ENCODE results near the gene TLL2.

Gene TLL2

DNA sequence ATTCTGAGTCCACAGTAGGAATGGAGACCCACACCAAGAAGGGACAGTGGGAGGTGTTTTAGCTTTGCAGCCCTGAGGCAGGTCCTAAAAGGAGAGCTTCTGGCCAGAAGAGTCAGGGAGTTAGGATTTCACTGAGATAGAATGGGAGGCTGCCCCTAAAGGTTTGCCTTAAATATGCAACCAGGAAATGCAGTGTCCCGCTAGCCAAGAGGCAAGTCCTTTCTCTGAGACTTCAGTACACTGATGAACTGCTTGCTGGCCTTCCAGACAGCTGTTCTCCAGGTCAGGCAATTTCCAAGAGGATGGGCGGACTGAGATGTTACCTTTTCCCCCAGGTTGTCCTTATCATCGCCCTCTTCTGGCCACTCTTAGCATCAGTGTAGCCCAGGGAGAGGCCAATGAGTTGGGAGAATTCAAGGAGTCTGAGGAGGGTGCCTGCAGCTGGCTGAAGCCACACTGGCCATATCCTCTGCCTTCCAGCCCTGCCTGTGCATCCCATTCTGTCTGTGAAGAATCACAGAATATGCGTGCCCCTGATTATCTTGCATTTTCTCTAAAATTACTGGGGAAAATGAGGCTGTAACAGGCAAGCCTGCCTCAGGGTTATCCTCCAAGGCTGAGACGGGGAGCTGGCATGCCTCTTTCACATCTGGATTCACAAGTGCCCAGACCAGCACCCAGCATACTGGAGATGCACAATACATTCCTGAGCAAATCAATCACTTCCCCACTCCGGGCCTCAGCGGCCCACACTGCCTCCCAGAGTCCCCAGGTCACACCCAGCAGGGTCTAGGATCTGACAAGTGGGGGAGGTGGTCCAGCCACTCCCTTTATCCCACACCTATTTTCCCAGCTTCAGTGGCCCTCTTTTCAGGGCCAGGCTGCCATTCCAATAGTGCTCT, 2.4 kb downstream of the TLL2 start:
- no peak overlapping the region for H3K4me3 ChIP-seq (ENCODE audit: low read length)
- DNase-seq (ENCODE audit: low read depth, low spot score): no peak

DNA sequence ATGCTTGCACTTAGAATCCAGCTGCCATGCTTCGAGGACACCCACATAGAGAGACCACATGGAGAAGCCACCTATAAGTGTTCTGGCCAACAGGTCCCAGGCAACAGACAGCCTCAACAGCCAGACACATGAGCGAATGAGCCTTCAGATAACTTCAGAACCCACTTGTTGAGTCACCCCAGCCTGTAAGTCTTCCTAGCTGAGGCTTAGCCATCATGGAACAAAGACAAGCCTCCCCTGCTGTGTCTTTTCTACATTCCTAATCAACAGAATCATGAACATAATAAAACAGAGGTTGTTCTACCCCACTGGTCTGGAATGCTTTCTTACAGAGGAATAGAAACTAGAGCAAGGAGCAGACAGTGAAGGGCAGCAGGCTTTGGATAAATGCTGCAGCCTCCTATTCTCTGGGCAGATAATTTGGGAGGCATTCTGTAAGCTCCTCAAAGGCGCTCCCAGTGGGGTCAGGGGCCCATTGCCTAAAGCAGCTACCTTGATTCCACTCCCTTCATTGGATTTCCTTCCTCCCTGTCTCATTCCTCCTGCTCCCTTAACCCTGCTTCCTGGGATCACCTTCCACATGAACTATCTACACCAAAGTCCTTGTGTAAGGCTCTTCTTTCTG, 4.6 kb downstream of the TLL2 start:
- no peak for DNase-seq (ENCODE audit: low read depth, low spot score)
- no peak overlapping the region for H3K4me3 ChIP-seq (ENCODE audit: low read length)

DNA sequence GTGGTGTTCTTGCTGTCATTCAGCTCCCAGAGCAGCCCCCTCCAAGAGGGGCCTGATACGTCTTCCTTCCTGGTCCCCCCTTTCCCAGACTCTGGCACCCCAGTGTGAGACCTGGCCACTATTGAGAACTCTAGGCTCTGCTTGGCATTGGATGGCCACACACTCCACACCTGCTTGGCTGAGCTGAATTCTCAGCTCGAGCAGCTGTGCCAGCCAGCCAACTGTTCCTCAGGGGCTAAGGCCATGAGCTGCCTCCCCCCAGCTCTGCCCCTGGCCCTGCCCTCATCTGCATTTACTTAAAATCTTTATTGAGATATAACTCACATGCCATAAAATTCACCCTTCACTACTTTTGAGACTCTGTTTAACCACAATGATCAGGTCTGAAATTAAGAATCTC, 6.7 kb downstream of the TLL2 start:
- DNase-seq (ENCODE audit: low read depth, low spot score): no peak

DNA sequence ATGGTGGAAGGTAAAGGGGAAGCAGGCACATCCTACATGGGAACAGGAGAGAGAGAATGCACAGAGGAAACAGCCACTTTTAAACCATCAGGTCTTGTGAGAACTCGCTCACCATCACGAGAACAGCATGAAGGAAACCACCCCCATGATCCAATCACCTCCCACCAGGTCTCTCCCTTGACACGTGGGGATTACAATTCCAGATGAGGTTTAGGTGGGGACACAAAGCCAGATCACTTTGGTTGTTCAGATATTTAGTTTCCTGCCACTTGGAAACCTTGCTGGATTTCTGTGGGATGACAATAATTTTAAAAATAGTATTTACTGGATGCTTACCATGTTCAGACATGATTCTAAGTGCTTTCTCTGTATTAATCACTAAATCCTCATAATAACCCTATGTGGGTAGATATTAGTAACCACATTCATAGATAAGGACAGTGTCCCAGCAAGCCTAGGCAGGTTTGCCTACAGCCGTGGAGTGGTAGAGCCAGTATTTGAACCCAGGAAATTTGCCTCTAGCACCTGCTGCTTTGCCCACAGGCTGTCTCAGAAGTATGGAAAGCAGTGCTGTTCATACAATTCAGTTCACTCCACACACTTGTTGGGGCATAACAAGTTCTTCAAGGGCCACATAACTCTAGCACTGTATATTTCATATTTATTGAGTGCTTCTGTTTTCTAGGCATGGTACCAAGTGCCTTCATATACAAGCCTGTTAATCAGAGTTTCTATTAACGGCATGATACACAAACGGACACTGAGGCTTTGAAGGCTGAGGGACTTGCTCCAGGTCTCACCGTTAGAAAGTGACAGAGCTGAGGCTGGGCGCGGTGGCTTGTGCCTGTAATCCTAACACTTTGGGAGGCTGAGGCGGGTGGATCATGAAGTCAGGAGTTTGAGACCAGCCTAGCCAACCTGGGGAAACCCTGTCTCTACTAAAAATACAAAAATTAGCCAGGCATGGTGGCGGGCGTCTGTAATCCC, 8.3 kb downstream of the TLL2 start:
- no peak overlapping the region for H3K4me3 ChIP-seq (ENCODE audit: low read length)
- DNase-seq (ENCODE audit: low read depth, low spot score): no peak

More for the DNA sequence above, 6.7 kb downstream of the TLL2 start:
- H3K4me3 ChIP-seq (ENCODE audit: low read length): no peak overlapping the region

DNA sequence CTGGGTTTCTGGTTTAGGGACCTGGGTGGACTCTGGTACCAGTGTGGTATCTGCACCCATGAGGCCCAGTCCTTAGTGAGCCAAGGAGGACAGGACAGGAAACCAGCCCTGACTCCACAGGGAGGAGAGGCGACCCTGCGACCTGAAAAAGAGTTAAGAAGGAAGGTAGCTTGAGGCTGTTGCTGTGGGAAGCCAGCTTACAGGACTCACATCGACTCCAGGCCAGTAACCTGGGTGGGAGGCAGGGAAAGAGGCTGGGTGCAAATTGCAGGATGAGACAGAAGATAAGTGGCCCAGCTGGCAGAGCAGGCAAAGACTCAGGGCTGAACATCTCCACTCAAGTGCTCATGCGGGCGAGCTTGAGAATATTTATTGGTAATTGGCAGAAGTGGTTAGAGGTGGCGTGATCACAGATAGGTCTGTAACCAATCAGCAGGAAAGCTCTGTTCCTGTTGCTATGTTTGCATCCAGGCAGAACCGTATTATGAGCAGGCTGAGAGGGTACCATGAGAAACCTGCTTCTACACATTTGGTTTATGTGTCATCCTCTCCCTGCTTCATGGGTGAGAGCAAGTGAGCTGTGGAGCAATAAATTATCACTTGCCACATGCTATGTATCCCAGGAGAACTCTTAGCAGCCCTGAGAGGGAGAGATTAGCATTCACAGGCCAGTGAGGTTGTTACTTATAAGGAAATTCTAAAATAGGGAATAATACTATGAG, 11.0 kb downstream of the TLL2 start:
- DNase-seq (ENCODE audit: low read depth, low spot score): no peak
- no peak overlapping the region for H3K4me3 ChIP-seq (ENCODE audit: low read length)

DNA sequence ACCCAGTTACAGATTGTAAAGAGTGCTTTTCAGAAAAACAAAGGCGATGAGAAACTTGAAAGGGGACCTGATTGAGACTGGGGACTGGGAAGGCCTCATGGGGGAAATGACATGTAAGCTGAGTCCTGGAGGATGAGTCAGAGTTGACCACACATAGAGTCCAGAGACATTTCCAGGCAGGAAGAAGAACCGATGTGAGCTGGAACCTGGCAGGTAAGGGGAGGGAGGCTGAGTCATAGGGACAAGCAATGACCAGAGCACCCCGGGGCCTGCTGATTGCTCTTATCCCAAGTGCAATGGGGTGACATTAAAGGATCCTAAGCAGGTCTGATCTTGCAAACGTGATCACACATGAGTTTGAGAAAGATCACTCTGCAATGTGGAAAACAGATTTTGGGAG, 11.7 kb downstream of the TLL2 start:
- DNase-seq (ENCODE audit: low read depth, low spot score): no peak

DNA sequence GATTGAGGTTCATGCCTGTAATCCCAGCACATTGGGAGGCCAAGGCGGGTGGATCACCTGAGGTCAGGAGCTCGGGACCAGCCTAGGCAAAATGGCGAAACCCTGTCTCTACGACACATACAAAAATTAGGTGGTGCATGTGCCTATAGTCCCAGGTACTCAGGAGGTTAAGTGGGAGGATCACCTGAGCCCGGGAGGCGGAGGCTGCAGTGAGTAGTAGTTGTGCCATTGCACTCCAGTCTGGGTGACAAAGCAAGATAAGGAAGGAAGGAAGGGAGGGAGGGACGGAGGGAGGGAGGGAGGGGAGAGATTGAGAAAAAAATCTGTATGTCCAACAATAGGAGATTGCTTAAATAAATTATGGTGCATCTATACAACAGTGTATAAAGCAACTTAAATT, 13.2 kb downstream of the TLL2 start:
- no peak for DNase-seq (ENCODE audit: low read depth, low spot score)
- H3K4me3 ChIP-seq (ENCODE audit: low read length): no peak overlapping the region

More for the DNA sequence above, 11.7 kb downstream of the TLL2 start:
- H3K4me3 ChIP-seq (ENCODE audit: low read length): no peak overlapping the region

DNA sequence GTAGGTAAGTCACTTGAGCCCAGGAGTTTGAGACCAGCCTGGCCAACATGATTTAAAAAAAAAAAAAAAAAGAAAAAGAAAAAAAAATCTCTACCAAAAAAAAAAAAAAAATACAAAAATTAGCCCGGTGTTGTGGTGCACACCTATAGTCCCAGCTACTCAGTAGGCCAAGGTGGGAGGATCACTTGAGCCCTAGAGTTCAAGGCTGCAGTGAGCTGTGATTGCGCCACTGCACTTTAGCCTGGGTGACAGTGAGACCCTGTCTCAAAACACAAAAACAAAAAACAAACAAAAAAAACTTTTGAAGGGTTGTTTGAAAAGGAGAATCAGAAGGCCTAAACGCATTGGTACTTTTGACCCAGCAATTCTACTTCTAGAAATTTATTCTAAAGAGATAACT, 13.7 kb downstream of the TLL2 start:
- DNase-seq (ENCODE audit: low read depth, low spot score): no peak

DNA sequence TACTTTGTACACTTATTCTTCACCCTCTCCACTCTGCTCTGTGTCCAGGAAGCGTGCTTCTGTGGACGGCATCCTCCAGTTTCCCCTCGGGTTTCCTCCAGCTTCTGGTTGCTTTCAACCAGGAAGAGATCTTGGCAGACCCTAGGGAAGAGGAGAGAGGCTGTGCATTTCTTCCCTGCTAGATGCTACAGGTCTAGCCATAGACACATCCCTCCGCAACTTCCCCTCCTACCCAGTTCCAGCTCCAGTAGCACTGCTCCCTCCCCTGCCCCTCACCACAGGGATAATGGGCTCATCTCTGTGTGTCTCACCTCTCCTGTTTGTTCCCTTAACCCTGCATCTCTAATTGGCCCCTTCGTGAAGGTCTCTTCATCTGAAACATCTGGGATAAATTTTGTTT, 16.3 kb downstream of the TLL2 start:
- no peak overlapping the region for H3K4me3 ChIP-seq (ENCODE audit: low read length)
- DNase-seq (ENCODE audit: low read depth, low spot score): no peak

More for the DNA sequence above, 13.7 kb downstream of the TLL2 start:
- H3K4me3 ChIP-seq (ENCODE audit: low read length): no peak overlapping the region

DNA sequence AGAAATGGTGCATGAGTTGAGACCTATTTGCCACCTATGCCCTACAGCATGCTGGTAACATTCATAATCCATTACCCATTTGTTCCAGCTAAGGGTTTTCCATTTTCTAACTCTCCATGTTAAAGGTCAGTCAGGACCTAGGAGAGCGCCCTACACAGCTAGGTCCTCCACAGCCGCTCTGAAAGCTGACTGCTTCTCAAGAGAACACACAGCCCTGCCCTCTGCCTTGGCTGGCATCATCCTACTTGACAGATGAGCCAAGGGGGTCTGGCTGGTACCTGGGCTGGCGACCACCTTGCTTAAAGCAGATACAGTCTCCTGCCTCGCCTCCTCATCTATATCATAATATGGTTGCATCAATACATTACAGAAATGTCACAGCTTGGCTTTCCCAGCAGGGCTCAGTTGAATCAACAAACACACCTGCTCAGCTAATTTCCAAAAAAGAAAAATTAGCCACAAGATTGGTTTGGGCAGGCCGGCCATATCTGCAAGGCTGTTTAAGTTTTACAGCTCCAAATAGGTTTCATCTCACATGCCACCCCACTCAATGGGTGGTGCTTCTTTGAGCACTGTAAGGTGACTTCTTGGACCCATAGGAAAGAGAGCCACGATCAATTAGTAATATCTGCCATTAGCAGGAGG, 17.3 kb downstream of the TLL2 start:
- no peak for DNase-seq (ENCODE audit: low read depth, low spot score)
- no peak overlapping the region for H3K4me3 ChIP-seq (ENCODE audit: low read length)

DNA sequence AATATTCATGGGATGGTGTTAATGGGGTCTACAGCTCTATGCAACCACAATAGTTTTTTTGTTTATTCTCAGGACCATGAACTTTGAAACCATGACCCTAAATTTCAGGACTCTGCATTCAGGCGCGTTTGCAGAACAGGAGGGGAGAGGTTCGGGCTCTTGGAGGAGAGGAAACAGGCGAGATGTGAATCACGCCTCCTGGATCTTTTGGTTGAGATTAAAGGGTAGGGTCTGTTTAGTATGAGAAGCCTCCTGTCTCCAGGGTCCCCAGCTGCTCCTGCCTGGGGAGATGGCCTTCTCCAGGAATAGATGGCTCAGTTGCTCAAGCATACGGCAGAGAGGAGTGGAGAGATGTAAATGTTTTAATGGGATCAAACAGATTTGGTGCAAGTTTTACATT, 18.2 kb downstream of the TLL2 start:
- no peak for DNase-seq (ENCODE audit: low read depth, low spot score)
- no peak overlapping the region for H3K4me3 ChIP-seq (ENCODE audit: low read length)

DNA sequence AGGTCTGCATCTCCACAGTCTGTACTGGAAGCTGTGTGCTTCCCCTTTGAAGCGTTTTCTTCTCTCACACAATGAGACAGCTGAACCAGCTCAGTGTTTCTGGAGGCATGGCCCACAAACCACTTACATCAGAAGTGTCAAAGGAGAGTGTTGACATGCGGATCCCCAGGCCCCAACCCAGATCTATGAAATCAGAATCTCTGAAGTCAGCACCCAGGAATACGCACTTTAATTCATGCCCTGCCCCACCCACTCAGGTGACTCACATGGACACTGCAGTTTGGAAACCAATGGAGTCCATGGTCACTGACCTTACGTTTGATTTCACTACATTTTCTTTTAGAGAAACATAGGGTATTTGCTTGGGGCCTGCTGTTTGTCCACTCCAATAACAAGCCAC, 19.0 kb downstream of the TLL2 start:
- no peak for DNase-seq (ENCODE audit: low read depth, low spot score)
- H3K4me3 ChIP-seq (ENCODE audit: low read length): no peak overlapping the region

DNA sequence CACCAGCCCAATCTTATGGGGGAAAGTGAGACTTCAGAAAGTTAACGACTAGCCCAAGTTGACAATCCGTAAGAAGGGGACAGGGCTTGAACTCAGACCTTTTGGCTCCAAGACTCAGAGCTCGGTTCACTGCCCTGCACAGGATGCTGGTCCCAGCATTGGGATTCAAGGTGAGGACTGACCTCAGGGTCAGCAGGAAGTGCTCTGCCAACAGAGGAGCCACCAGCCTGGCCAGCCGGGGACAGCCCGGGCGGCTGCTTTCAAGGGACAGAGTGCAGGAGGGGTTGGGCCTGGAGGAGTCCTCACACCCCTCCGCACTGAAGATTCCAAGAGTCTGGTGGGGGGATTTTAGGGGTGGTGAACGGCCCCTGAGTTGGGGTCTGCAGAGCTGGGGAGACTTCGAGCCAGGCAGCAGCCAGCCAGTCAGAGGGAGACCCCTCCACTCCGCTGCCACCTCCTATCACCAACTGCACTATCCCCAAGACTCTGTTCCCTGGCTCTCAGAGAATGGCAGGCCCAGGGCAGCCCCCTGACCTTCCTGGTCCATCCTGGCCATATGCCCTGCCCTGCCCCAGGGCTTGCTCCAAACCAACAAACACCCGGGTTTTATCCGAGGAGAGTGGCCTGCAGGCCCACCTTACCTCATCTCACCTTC, 19.7 kb downstream of the TLL2 start:
- no peak overlapping the region for H3K4me3 ChIP-seq (ENCODE audit: low read length)
- no peak for DNase-seq (ENCODE audit: low read depth, low spot score)

DNA sequence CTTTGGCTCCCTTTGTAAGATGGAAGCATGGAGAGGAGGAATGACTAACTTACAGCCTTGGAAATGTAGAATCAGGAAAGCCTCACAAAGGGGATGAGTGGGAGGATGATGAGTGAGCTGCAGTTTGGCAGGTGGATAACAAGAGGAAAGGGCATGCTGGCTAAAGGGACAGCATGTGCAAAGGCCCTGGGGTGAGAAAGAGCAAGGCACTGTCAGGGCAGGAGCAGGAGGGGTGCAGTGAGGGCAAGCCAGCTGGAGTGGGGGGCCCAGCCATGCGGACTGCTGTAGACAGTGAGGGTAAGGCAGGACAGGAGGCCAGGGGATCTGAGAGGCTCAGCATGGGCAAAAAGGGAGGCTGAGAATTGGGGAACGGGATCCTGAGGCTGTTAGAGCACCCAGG, 20.5 kb downstream of the TLL2 start:
- no peak overlapping the region for H3K4me3 ChIP-seq (ENCODE audit: low read length)
- no peak for DNase-seq (ENCODE audit: low read depth, low spot score)

DNA sequence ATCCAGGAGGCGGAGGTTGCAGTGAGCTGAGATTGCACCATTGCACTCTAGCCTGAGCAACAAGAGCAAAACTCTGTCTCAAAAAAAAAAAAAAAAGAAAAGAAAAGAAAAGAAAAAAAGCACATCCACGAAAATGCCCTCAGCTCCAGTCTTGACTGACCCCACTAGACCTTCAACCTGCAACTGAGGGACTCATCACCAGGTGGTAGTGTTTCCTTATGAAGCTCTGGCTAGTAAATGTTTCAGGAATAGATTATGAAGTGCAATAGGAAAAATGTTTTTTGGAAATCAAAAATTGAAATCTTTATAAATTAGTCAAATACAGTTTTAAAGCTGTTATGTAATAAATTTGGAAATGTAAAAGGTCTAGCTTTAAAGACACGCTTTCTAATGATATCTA, 22.4 kb downstream of the TLL2 start:
- no peak for DNase-seq (ENCODE audit: low read depth, low spot score)
- no peak overlapping the region for H3K4me3 ChIP-seq (ENCODE audit: low read length)

DNA sequence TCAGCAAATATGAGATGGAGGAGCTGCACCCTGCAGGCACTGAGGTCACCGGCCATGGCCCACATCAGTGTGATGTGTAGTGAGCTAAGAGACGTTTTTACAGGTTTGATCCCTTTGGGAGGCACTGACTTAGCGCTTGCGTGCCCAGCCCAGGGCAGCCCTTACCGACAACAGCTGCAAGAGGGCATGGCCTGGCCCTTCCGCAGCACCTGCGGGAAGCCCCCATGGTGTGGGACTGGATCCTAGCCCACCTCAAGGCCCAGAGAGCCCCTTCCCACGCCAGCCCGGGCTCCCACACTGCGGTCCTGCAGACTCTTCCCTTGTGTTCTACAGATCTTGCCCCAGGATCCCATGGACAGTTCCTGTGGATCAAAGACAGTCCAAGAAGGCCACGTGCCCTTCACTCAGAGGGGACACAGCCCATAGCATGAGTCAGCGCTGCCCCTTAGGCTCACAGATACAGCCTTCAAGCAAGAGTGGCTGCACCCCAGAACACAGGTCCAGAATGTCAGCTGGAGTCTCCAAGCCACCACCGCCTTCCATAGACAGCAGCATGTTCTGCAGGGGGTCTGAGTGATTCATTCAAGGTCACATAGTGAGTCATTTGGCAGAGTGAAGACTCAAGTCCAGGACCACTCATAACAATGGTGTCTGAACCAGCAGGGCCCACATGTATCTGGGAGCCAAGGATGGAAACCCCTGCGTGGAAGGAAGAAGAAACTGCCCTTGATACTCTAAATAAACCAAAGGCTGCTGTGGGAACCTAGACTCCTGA, 25.4 kb downstream of the TLL2 start:
- DNase-seq (ENCODE audit: low read depth, low spot score): no peak
- H3K4me3 ChIP-seq (ENCODE audit: low read length): no peak overlapping the region

DNA sequence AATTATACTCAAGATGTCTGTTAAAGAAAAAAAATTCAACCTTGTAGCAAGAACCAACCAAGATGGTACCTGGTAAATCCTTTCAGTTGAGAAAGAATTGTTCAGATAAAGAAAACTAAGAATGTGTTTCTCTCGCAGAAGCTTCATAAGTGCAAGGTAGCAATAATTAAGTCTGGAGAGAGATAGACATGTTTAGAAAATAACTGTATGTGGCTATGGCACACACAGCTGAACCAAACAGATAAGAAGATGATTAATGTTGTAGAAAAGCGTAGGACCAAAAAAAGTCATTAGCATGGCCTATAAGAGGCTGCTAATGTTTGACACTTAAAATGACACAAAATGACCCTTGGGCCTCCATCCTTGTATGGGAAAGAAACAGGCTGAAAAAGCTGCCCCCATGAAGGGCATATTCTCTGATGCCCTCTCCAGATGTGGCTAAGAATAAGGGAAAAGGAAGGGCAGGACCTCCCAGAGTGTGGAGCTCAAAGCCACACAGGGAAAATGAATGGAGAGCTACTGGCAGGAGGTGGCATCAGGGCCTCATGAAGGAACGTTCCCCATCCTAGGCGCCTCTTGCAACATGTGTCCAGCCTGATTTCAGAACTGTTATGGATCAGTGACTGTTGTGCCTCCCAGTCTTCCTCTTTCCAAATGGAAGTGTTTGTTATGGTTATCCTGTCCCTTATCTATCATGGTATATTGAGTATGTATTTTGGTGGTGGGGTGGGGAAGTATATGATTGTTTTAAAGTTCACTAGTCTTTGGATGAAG, 30.7 kb downstream of the TLL2 start:
- DNase-seq (ENCODE audit: low read depth, low spot score): no peak
- no peak overlapping the region for H3K4me3 ChIP-seq (ENCODE audit: low read length)

Measured in Jurkat, Clone E6-1 (cell line).